Neural cell (in vitro differentiated cells): Measurements from ENCODE around the gene ITPKB. TPM values are rescaled to one million over a fixed set of nuclear protein-coding genes. Genes with fewer than 3 reads are reported as not detected.

ENCODE experiments used
- H2AFZ ChIP-seq: fragments of 200-600, 300-800 bp; sonication (generic), shearing (Covaris generic); 2 replicates; pipeline ENCODE4 v1.6.0; 2014; ENCODE audit warnings: low read depth, mild to moderate bottlenecking, antibody characterized with exemption, low read length, moderate library complexity
- H3F3A ChIP-seq: fragments of 200-600 bp; shearing (Covaris generic); 2 replicates; pipeline ENCODE4 v1.6.1; 2016; ENCODE audit warnings: mild to moderate bottlenecking, moderate library complexity, mixed read lengths, antibody characterized with exemption, low read length; ENCODE audit not compliant: insufficient read depth, poor library complexity, severe bottlenecking
- H3K27ac ChIP-seq: fragments of 200-600, 300-800 bp; sonication (generic), shearing (Covaris generic); 2 replicates; pipeline ENCODE4 v1.5.1; 2014; ENCODE audit warnings: mild to moderate bottlenecking, low read length, moderate library complexity
- H3K27me3 ChIP-seq: fragments of 300-800, 200-600 bp; sonication (generic), shearing (Covaris generic); 2 replicates; pipeline ENCODE4 v1.6.0; 2014; ENCODE audit warnings: mild to moderate bottlenecking, low read depth, low read length, moderate library complexity; ENCODE audit not compliant: insufficient read depth
- H3K36me3 ChIP-seq: fragments of 300-800, 200-600 bp; sonication (generic), shearing (Covaris generic); 2 replicates; pipeline ENCODE4 v1.5.1; 2014; ENCODE audit warnings: mild to moderate bottlenecking, antibody characterized with exemption, low read length, moderate library complexity; ENCODE audit not compliant: insufficient read depth
- H3K4me2 ChIP-seq: fragments of 300-800, 200-600 bp; sonication (generic), shearing (Covaris generic); 2 replicates; pipeline ENCODE4 v1.6.0; 2014; ENCODE audit warnings: mild to moderate bottlenecking, low read length
- H3K4me3 ChIP-seq: fragments of 300-800, 200-600 bp; sonication (generic), shearing (Covaris generic); 2 replicates; pipeline ENCODE4 v1.5.1; 2014; ENCODE audit warnings: mild to moderate bottlenecking, low read length, moderate library complexity
- H3K79me2 ChIP-seq: fragments of 200-600 bp; shearing (Covaris generic); replicated peaks from 2 replicates; pipeline ENCODE4 v1.6.0; 2014; ENCODE audit warnings: mild to moderate bottlenecking, low read length, moderate library complexity; ENCODE audit not compliant: insufficient read depth
- H3K9ac ChIP-seq: fragments of 300-800, 200-600 bp; sonication (generic), shearing (Covaris generic); 2 replicates; pipeline ENCODE4 v1.6.1; 2016; ENCODE audit warnings: mild to moderate bottlenecking, low read length, mixed read lengths
- H3K9me2 ChIP-seq: fragments of 200-600 bp; shearing (Covaris generic); 2 replicates; pipeline ENCODE4 v1.6.1; 2016; ENCODE audit warnings: mild to moderate bottlenecking, low read length, mixed read lengths; ENCODE audit not compliant: insufficient read depth
- H3K9me3 ChIP-seq: fragments of 200-600, 300-800 bp; sonication (generic), shearing (Covaris generic); 2 replicates; pipeline ENCODE4 v1.6.1; 2016; ENCODE audit warnings: mild to moderate bottlenecking, mixed run types, low read length, moderate library complexity, mixed read lengths
- H4K20me1 ChIP-seq: fragments of 200-600 bp; shearing (Covaris generic); 2 replicates; pipeline ENCODE4 v1.6.1; 2016; ENCODE audit warnings: mild to moderate bottlenecking, mixed run types; ENCODE audit not compliant: insufficient read depth
- EP300 ChIP-seq: fragments of 450-650 bp; conservative IDR thresholded peaks from 2 replicates; pipeline ENCODE4 v1.6.1; 2014; ENCODE audit warnings: antibody characterized with exemption, mild to moderate bottlenecking, moderate library complexity; ENCODE audit not compliant: poor library complexity, severe bottlenecking
- EZH2 ChIP-seq: fragments of 200-600, 300-800 bp; shearing (Covaris generic), sonication (generic); IDR thresholded peaks from 2 replicates; pipeline ENCODE4 v1.6.1; 2014; ENCODE audit warnings: antibody characterized with exemption, low read length, borderline replicate concordance, mild to moderate bottlenecking; ENCODE audit not compliant: insufficient read depth, poor library complexity, severe bottlenecking
- MXI1 ChIP-seq: fragments of 450-650 bp; conservative IDR thresholded peaks from 2 replicates; pipeline ENCODE4 v1.6.1; 2014; ENCODE audit warnings: antibody characterized with exemption, mild to moderate bottlenecking; ENCODE audit not compliant: poor library complexity, severe bottlenecking
- POLR2AphosphoS5 ChIP-seq: IDR thresholded peaks from 2 replicates; pipeline ENCODE4 v1.6.1; 2012
- RAD21 ChIP-seq: fragments of 450-650 bp; conservative IDR thresholded peaks from 2 replicates; pipeline ENCODE4 v1.6.1; 2014; ENCODE audit warnings: antibody characterized with exemption, mild to moderate bottlenecking, moderate library complexity
- SMC3 ChIP-seq: fragments of 450-650 bp; conservative IDR thresholded peaks from 2 replicates; pipeline ENCODE4 v1.6.1; 2014; ENCODE audit warnings: antibody characterized with exemption, mild to moderate bottlenecking, moderate library complexity; ENCODE audit not compliant: poor library complexity
- TAF1 ChIP-seq: IDR thresholded peaks from 2 replicates; pipeline ENCODE4 v1.6.1; 2012; ENCODE audit warnings: low read depth
- polyA plus RNA-seq: library from polyadenylated mRNA; depleted of rRNA; stranded (reverse); fragments of >200 nt; gene quantifications from 2 replicates; pipeline ENCODE4 v1.2.3, GENCODE V29; 2014
- TF ChIP-seq, protein P1 (sequence below): fragments of 450-650 bp; IDR thresholded peaks from 2 replicates; pipeline ENCODE4 v1.5.1; 2014; ENCODE audit warnings: antibody characterized with exemption, mild to moderate bottlenecking, moderate library complexity; ENCODE audit not compliant: poor library complexity, severe bottlenecking
- TF ChIP-seq, protein P2 (sequence below): IDR thresholded peaks from 2 replicates; pipeline ENCODE4 v1.6.1; 2012; ENCODE audit warnings: borderline replicate concordance

The ITPKB gene
- polyA plus RNA-seq, 1 donor from 2014 or later: 0.19 TPM

DNA sequence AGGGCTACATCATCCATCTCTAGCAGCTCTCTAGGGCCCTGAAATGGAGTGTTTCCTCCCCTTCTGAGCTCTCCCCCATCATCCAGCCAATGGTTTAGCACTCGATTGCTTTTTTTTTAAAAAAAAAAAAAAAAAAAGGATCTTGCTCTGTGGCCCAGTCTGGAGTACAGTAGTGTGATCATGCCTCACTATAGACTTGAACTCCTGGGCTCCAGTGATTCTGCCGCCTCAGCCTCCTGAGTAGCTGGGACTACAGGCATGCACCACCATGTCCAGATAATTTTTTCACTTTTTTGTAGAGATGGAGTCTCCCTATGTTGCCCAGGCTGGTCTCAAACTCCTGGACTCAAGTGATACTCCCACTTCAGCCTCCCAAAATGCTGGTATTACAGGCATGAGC, 12.1 kb upstream of the ITPKB start:
- Histone ChIP-seq H2AFZ (no peak overlapping the region), H3K9ac (no peak overlapping the region), H3K27ac (no peak overlapping the region), H3K4me2 (no peak overlapping the region), H3K79me2 (no peaks in the 10 kb centered on the region), H3F3A (no peaks in the 10 kb centered on the region), H3K4me3 (no peak overlapping the region), H3K27me3 (no peaks in the 10 kb centered on the region), H3K9me3 (no peaks in the 10 kb centered on the region), H4K20me1 (no peaks in the 10 kb centered on the region), H3K36me3 (no peaks in the 10 kb centered on the region), H3K9me2 (no peaks in the 10 kb centered on the region)
- TF ChIP-seq MXI1: no peak
- no peak for TF ChIP-seq EP300
- TF ChIP-seq RAD21: no peak
- TF ChIP-seq TAF1: no peak
- TF ChIP-seq EZH2: no peak
- TF ChIP-seq, protein P1, sequence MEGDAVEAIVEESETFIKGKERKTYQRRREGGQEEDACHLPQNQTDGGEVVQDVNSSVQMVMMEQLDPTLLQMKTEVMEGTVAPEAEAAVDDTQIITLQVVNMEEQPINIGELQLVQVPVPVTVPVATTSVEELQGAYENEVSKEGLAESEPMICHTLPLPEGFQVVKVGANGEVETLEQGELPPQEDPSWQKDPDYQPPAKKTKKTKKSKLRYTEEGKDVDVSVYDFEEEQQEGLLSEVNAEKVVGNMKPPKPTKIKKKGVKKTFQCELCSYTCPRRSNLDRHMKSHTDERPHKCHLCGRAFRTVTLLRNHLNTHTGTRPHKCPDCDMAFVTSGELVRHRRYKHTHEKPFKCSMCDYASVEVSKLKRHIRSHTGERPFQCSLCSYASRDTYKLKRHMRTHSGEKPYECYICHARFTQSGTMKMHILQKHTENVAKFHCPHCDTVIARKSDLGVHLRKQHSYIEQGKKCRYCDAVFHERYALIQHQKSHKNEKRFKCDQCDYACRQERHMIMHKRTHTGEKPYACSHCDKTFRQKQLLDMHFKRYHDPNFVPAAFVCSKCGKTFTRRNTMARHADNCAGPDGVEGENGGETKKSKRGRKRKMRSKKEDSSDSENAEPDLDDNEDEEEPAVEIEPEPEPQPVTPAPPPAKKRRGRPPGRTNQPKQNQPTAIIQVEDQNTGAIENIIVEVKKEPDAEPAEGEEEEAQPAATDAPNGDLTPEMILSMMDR: no peak
- TF ChIP-seq, protein P2, sequence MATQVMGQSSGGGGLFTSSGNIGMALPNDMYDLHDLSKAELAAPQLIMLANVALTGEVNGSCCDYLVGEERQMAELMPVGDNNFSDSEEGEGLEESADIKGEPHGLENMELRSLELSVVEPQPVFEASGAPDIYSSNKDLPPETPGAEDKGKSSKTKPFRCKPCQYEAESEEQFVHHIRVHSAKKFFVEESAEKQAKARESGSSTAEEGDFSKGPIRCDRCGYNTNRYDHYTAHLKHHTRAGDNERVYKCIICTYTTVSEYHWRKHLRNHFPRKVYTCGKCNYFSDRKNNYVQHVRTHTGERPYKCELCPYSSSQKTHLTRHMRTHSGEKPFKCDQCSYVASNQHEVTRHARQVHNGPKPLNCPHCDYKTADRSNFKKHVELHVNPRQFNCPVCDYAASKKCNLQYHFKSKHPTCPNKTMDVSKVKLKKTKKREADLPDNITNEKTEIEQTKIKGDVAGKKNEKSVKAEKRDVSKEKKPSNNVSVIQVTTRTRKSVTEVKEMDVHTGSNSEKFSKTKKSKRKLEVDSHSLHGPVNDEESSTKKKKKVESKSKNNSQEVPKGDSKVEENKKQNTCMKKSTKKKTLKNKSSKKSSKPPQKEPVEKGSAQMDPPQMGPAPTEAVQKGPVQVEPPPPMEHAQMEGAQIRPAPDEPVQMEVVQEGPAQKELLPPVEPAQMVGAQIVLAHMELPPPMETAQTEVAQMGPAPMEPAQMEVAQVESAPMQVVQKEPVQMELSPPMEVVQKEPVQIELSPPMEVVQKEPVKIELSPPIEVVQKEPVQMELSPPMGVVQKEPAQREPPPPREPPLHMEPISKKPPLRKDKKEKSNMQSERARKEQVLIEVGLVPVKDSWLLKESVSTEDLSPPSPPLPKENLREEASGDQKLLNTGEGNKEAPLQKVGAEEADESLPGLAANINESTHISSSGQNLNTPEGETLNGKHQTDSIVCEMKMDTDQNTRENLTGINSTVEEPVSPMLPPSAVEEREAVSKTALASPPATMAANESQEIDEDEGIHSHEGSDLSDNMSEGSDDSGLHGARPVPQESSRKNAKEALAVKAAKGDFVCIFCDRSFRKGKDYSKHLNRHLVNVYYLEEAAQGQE: no peak
- TF ChIP-seq POLR2AphosphoS5: no peak
- no peak for TF ChIP-seq SMC3

DNA sequence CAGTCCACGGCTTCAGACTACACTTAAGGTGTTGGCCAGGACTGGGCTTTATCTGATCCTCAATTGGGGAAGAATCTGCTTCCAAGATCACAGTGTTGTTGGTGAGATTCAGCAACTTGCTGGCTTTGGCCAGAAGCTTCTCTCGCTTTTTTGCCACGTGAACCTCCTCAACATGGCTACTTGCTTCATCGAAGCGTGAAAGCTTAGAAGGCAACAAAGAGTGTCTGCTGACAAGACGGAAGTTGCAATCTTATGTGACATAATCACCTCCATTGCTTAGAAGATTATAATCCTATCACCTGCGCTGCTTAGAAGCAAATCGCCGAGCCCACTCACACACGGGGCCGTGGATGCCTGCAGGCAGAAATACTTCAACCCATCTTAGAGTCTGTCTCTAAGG, 10.4 kb upstream of the ITPKB start:
- no peak overlapping the region for H3K9ac ChIP-seq
- TF ChIP-seq POLR2AphosphoS5: no peak
- TF ChIP-seq SMC3: no peak
- no peak for TF ChIP-seq EP300
- no peak for TF ChIP-seq RAD21
- TF ChIP-seq, protein P2: no peak
- no peak for TF ChIP-seq EZH2
- TF ChIP-seq TAF1: no peak
- TF ChIP-seq MXI1: no peak
- TF ChIP-seq, protein P1: no peak
- H3K4me2 ChIP-seq: no peak overlapping the region
- H3K9me3 ChIP-seq: no peaks in the 10 kb centered on the region
- H3K27me3 ChIP-seq: no peaks in the 10 kb centered on the region
- H3K9me2 ChIP-seq: no peaks in the 10 kb centered on the region
- no peak overlapping the region for H2AFZ ChIP-seq
- H3K79me2 ChIP-seq: no peaks in the 10 kb centered on the region
- H4K20me1 ChIP-seq: no peaks in the 10 kb centered on the region
- no peaks in the 10 kb centered on the region for H3F3A ChIP-seq
- no peak overlapping the region for H3K27ac ChIP-seq
- no peaks in the 10 kb centered on the region for H3K36me3 ChIP-seq
- H3K4me3 ChIP-seq: no peak overlapping the region
